Endothelial cell (in vitro differentiated cells): Measurements from ENCODE around the gene TEX54. TPM values are rescaled to one million over a fixed set of nuclear protein-coding genes. Genes with fewer than 3 reads are reported as not detected.

ENCODE experiments used
- DNase-seq: peaks from one replicate; pipeline ENCODE4 v3.0.0; 2021; ENCODE audit warnings: low spot score
- H3K27ac Mint-ChIP-seq: one replicate; pipeline ENCODE4 v1.8.0; 2021; ENCODE audit warnings: mixed read lengths, inconsistent platforms; ENCODE audit not compliant: unreplicated experiment
- H3K27me3 Mint-ChIP-seq: one replicate; pipeline ENCODE4 v1.8.0; 2021; ENCODE audit warnings: mild to moderate bottlenecking, moderate library complexity, mixed read lengths, inconsistent platforms; ENCODE audit not compliant: unreplicated experiment
- H3K36me3 Mint-ChIP-seq: one replicate; pipeline ENCODE4 v1.8.0; 2021; ENCODE audit warnings: mild to moderate bottlenecking, low read depth, mixed read lengths, inconsistent platforms; ENCODE audit not compliant: unreplicated experiment
- H3K4me1 Mint-ChIP-seq: one replicate; pipeline ENCODE4 v1.8.0; 2021; ENCODE audit warnings: mild to moderate bottlenecking, mixed read lengths, inconsistent platforms; ENCODE audit not compliant: unreplicated experiment
- H3K4me3 Mint-ChIP-seq: one replicate; pipeline ENCODE4 v1.8.0; 2021; ENCODE audit warnings: mild to moderate bottlenecking, mixed read lengths, inconsistent platforms; ENCODE audit not compliant: unreplicated experiment
- H3K9me3 Mint-ChIP-seq: one replicate; pipeline ENCODE4 v1.8.0; 2021; ENCODE audit warnings: mixed read lengths, inconsistent platforms; ENCODE audit not compliant: unreplicated experiment
- total RNA-seq: library from RNA; stranded (reverse); fragmentation: NEBNext Ultra II Directional; extraction: Animal tissue kit (Norgen Biotek cat#: 25700); gene quantifications from one replicate; pipeline ENCODE4 v1.2.1, GENCODE V29; 2021; ENCODE audit not compliant: unreplicated experiment
- TF ChIP-seq, protein P1 (sequence below): fragments of 200-600 bp; sonication (generic); IDR thresholded peaks from one replicate; pipeline ENCODE4 v1.5.0; 2021; ENCODE audit warnings: antibody characterized with exemption; ENCODE audit not compliant: unreplicated experiment

Gene TEX54
- total RNA-seq, 1 donor from 2014 or later = not detected

DNA sequence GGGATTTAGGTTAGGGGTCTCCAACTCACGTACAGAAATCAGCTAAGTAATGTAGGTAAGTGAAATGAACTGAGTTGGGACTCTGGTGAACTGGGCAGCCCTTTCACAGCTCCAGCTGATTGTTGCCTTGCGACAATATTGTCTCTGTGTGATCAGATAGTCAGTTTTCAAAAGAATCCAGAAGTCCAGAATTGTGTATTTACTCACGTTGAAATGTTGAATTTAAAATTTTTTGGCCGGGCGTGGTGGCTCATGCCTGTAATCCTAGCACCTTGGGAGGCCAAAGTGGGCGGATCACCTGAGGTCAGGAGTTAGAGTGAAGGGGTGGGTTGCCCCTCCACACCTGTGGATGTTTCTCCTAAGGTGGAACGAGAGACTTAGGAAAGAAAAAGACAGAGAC is 25.6 kb upstream of the TEX54 start:
- H3K36me3 Mint-ChIP-seq = peaks cover 26% of the 10 kb centered on the region
- TF ChIP-seq, protein P1, sequence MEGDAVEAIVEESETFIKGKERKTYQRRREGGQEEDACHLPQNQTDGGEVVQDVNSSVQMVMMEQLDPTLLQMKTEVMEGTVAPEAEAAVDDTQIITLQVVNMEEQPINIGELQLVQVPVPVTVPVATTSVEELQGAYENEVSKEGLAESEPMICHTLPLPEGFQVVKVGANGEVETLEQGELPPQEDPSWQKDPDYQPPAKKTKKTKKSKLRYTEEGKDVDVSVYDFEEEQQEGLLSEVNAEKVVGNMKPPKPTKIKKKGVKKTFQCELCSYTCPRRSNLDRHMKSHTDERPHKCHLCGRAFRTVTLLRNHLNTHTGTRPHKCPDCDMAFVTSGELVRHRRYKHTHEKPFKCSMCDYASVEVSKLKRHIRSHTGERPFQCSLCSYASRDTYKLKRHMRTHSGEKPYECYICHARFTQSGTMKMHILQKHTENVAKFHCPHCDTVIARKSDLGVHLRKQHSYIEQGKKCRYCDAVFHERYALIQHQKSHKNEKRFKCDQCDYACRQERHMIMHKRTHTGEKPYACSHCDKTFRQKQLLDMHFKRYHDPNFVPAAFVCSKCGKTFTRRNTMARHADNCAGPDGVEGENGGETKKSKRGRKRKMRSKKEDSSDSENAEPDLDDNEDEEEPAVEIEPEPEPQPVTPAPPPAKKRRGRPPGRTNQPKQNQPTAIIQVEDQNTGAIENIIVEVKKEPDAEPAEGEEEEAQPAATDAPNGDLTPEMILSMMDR = no peak
- no peak for DNase-seq
- H3K4me3 Mint-ChIP-seq = peak overlapping the region; percentile 81
- peaks cover 23% of the 10 kb centered on the region for H3K27me3 Mint-ChIP-seq
- peak overlapping the region; percentile 82 for H3K27ac Mint-ChIP-seq
- H3K9me3 Mint-ChIP-seq = no peaks in the 10 kb centered on the region
- peaks cover 43% of the 10 kb centered on the region for H3K4me1 Mint-ChIP-seq

DNA sequence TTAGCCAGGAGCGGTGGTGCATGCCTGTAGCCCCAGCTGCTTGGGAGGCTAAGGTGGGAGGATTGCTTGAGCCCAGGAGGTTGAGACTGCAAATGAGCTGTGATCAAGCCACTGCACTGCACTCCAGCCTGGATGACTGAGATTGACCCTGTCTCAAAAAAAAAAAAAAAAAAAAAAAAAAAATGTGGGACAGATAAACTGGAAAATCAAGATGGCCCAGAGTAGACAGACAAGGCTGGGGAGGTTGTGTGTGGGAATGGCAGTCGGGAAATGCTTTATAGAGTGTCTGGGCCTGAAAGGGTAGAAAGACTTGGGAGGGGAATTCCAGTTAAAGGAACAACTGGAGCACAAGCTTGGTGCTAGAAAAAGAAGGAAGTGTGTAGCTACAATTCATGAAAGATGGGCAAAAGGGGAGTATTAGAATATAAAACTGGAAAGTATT is 24.9 kb upstream of the TEX54 start:
- Mint-ChIP-seq H3K4me1 (peaks cover 41% of the 10 kb centered on the region), H3K27ac (peak overlapping the region; percentile 45), H3K9me3 (no peaks in the 10 kb centered on the region), H3K27me3 (peaks cover 23% of the 10 kb centered on the region), H3K36me3 (peaks cover 30% of the 10 kb centered on the region), H3K4me3 (peak overlapping the region; percentile 98)
- no peak for DNase-seq
- TF ChIP-seq, protein P1 = no peak

DNA sequence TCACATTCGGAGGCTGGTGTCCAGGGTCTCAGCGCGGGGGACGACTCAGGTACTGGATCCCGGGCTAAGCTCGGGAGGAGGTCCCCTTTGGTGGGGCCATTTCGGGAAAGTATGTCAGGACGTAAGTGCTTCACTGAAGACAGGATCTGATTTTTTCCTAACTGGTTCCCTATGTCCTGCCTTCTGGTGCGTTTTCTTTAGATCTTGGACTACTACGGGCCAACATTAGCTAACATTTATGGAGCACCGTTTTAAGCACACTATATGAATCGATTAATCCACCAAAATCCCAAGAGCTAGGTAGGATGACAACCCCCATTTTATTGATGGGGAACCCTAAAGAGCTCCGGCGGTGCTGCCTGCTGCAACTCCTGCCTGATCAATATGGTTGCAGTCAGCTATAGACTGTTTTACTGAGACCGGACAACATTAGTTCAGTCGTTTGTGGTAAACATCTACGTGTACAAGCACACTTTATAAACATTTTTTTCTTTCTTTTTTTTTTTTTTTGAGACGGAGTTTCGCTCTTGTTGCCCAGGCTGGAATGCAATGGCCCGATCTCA is 23.8 kb upstream of the TEX54 start:
- Mint-ChIP-seq H3K4me3 (peak overlapping the region; percentile 98), H3K27me3 (peaks cover 23% of the 10 kb centered on the region), H3K36me3 (peaks cover 35% of the 10 kb centered on the region), H3K27ac (peak overlapping the region; percentile 95), H3K4me1 (peaks cover 41% of the 10 kb centered on the region), H3K9me3 (no peaks in the 10 kb centered on the region)
- TF ChIP-seq, protein P1 = no peak
- DNase-seq = no peak

DNA sequence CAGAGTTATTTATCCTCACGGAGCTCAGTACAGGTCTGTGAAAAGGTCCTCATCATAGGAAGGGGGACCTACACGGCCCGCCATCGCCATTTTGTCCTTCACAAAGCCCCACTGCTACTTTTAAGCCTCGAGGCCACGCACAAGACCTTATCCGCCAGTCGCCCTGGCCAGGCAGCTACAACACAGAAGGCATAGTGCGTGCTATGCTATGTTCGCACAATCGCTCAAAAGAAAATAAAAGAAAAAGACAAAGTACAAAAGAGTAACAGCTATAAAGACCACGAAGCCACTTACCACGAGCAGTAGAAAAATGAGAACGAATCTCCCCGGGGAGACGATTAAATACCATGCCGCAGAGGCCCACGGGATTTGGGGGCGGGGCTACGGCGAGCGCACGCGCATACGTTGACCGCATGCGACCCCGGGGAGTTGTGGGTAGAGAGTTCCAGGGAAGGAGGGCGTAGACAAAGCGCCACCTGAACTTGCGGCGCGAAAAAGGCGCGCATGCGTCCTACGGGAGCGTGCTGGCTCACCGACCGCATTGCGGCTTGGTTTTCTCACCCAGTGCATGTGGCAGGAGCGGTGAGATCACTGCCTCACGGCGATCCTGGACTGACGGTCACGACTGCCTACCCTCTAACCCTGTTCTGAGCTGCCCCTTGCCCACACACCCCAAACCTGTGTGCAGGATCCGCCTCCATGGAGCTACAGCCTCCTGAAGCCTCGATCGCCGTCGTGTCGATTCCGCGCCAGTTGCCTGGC is 23.1 kb upstream of the TEX54 start:
- peaks cover 23% of the 10 kb centered on the region for H3K27me3 Mint-ChIP-seq
- H3K36me3 Mint-ChIP-seq = peaks cover 35% of the 10 kb centered on the region
- DNase-seq = peak; percentile 95
- peaks cover 41% of the 10 kb centered on the region for H3K4me1 Mint-ChIP-seq
- no peaks in the 10 kb centered on the region for H3K9me3 Mint-ChIP-seq
- H3K4me3 Mint-ChIP-seq = peak overlapping the region; percentile 98
- TF ChIP-seq, protein P1 = no peak
- peak overlapping the region; percentile 95 for H3K27ac Mint-ChIP-seq
